Stimulated activated memory B cell treated with anti-CD40 and anti-IgM and Interleukin-4, amounts not matched to agents 10 μg/mL and 1 μg/mL and 100 μg/mL, for 72 hours (primary cell): ENCODE results near the gene NTM.
"Not testable (repeated sequence)": the region's sequence is repeated elsewhere in the genome, so short reads cannot be mapped to it uniquely, and the experiment has no call there.

ENCODE experiments used
- ATAC-seq: fragments of 150-1000 bp; cut with Tn5 transposase; 2 replicates; pipeline ENCODE4 v1.10.0; 2021
- H3K27ac Mint-ChIP-seq: one replicate; pipeline ENCODE4 v1.8.0; 2022; ENCODE audit warnings: mild to moderate bottlenecking, mixed read lengths
- H3K27me3 Mint-ChIP-seq: one replicate; pipeline ENCODE4 v1.8.0; 2022; ENCODE audit warnings: mixed read lengths
- H3K36me3 Mint-ChIP-seq: one replicate; pipeline ENCODE4 v1.8.0; 2022; ENCODE audit warnings: mixed read lengths
- H3K4me1 Mint-ChIP-seq: one replicate; pipeline ENCODE4 v1.8.0; 2022; ENCODE audit warnings: mixed read lengths
- H3K4me3 Mint-ChIP-seq: one replicate; pipeline ENCODE4 v1.8.0; 2022; ENCODE audit warnings: mild to moderate bottlenecking, moderate library complexity, mixed read lengths
- H3K9me3 Mint-ChIP-seq: one replicate; pipeline ENCODE4 v1.8.0; 2022; ENCODE audit warnings: mixed read lengths

NTM gene

DNA sequence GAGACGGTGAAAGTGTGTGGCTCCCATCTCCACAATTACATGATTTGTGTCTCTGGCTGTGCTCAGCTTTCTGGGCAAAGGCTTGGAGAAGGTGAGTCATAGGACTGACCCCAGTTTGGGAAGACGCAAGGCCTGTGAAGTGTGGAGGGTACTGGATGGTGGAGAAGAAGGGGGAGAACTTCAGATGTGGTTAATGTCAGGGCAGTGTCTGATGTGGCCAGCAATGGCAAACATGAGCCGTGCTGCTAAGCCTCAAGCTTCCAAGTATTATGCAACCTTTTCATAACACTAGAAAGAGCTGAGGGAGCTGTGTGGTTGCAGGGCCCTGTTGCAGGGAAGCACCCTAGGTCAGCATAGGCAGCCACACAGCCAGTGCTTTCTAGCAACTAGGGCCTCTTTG lies 110.9 kb downstream of the NTM start:
- ATAC-seq, result no peak
- no peak overlapping the region for H3K4me3 Mint-ChIP-seq
- H3K27ac Mint-ChIP-seq, result no peak overlapping the region
- H3K4me1 Mint-ChIP-seq, result no peaks in the 10 kb centered on the region
- no peaks in the 10 kb centered on the region for H3K27me3 Mint-ChIP-seq
- peaks cover 3% of the 10 kb centered on the region for H3K9me3 Mint-ChIP-seq
- no peaks in the 10 kb centered on the region for H3K36me3 Mint-ChIP-seq

DNA sequence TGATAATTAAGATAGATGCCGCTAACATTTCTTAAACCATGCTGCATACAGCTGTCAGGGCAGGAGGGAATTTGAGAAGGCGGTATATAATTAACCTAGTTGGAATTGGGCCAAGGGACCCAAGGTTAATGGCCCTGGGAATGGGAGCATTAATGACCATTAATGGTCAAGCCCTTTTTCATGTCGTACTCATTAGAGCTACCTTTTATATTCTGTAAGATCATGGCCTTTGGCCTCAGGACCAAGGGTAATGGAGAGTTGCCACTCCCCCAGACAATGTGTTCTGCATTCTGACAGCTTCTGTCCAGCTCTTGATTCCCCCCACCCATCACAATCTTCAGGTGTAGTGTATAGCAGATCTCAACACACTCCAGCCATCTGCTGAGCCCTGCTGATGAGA lies 111.6 kb downstream of the NTM start:
- no peaks in the 10 kb centered on the region for H3K4me1 Mint-ChIP-seq
- H3K9me3 Mint-ChIP-seq, result peaks cover 3% of the 10 kb centered on the region
- no peaks in the 10 kb centered on the region for H3K36me3 Mint-ChIP-seq
- no peak overlapping the region for H3K4me3 Mint-ChIP-seq
- no peak for ATAC-seq
- no peaks in the 10 kb centered on the region for H3K27me3 Mint-ChIP-seq
- no peak overlapping the region for H3K27ac Mint-ChIP-seq

DNA sequence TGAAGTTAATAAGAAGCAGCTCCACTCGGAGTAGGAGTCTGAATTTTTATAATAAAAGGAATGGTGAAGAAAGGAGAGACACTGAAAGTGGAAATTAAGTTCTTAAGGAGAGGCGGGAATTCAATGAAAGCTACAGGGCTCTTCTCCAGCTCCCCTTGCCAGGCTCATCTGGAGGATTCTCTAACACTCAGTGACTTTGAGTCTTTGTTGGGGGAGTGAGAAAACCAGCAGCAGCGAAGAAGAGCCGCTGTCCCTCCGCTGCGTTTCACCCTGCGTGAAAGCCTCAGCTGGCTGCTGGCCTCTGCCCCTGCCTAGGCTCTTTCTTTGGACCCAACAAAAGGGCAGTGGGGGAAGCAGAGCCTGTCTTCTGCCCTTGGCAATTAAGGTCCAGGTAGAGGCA lies 113.0 kb downstream of the NTM start:
- H3K27me3 Mint-ChIP-seq, result no peaks in the 10 kb centered on the region
- no peak for ATAC-seq

DNA sequence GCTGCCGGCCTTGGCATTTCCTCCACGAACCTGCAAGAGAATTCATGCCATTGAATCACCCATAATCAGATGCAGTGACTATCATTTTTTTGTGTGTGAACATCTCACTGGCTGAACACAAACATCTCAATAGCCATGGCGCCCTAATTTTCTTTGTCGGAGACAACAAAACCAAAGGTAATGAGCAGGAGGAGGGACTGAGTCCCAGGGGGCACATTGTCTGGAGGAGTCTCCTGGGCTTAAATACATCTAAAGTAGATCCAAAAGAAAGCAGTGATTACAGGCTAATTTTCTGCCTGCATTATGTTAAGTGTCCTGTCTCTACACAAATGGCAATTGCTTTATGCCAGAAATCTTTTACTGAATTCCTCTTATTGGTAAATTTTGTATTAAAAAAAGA lies 113.5 kb downstream of the NTM start:
- H3K4me1 Mint-ChIP-seq, result no peaks in the 10 kb centered on the region
- H3K36me3 Mint-ChIP-seq, result no peaks in the 10 kb centered on the region
- H3K27me3 Mint-ChIP-seq, result no peaks in the 10 kb centered on the region
- ATAC-seq, result no peak
- no peak overlapping the region for H3K27ac Mint-ChIP-seq
- no peak overlapping the region for H3K4me3 Mint-ChIP-seq
- peaks cover 3% of the 10 kb centered on the region for H3K9me3 Mint-ChIP-seq

More for the DNA sequence above, 113.0 kb downstream of the NTM start:
- H3K9me3 Mint-ChIP-seq, result peaks cover 3% of the 10 kb centered on the region
- no peak overlapping the region for H3K4me3 Mint-ChIP-seq
- no peak overlapping the region for H3K27ac Mint-ChIP-seq
- no peaks in the 10 kb centered on the region for H3K36me3 Mint-ChIP-seq
- no peaks in the 10 kb centered on the region for H3K4me1 Mint-ChIP-seq

DNA sequence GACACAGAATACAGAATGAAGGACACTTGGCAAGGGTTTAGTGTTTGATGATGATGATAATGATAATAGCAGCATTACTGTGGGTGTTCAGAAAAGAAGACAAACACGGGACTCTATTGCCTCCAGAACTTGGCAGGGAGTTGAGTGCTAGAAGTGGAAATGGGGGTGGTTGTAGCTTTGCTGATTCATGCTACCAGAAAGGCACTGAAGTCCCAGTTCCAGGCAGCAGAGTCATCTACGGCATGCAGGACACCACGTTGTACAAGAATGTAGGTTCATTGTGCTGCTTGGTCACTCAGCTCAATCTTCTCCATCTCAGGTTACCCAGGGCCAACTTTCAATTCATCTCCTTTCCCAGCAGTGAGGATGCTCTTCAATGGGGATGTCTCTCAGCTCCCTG lies 115.7 kb downstream of the NTM start:
- Mint-ChIP-seq H3K4me1 (no peaks in the 10 kb centered on the region), H3K27me3 (no peaks in the 10 kb centered on the region), H3K9me3 (peaks cover 3% of the 10 kb centered on the region), H3K36me3 (no peaks in the 10 kb centered on the region), H3K4me3 (no peak overlapping the region), H3K27ac (no peak overlapping the region)
- ATAC-seq, result no peak

DNA sequence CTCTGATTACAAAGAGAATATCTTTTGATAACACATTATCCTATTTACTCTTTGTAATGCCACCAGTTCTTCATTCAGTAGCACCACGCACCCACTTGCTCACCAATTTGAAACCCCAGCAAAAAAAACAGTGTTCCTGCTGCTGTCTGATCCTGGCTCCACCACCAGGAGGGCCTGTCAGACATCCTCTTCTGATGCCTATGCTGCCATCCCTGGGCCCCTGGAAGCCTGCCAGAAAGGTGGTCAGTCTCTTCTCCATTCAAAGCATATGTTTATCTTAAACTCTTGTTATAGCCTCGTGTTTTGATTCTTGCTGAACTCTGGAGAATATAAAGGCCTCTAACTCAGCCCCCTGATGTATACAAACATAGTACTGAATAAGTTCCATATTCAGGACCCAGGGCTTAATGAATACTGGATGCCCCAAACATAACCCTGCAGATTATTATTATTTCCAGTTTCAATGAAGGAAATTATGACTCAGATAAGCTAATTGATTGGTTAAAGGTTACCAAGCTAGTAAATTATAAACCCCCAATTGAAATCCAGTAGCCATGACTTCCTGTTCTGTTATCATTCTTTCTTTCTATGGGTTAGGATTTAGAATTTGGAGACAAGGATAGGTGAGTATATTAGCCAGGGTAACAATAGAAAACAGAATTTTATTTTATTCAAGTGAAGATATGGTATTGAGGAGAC lies 116.7 kb downstream of the NTM start:
- ATAC-seq, result no peak
- Mint-ChIP-seq H3K27ac (no peak overlapping the region), H3K36me3 (no peaks in the 10 kb centered on the region), H3K27me3 (no peaks in the 10 kb centered on the region), H3K9me3 (peaks cover 3% of the 10 kb centered on the region), H3K4me3 (no peak overlapping the region), H3K4me1 (no peaks in the 10 kb centered on the region)

DNA sequence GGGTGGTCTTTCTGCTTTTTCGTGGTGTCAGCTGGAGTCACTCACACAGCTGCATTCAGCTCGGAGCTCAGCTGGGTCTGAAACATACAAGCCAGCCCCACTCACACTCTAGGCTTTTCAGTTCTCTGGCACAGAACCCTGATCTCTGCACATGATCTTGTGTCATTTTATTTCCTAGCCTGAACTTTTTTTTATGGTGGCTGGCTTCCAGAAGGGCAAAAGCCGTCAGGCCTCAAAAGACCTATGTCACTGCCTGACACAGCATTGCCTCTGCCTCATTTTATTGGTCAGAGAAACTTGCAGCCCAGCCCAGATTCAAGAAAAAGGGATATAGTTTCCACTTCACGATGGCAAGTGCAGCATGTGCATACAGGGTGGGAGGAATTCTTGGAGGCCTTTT lies 117.8 kb downstream of the NTM start:
- H3K27ac Mint-ChIP-seq, result no peak overlapping the region
- ATAC-seq, result no peak
- peaks cover 3% of the 10 kb centered on the region for H3K9me3 Mint-ChIP-seq

DNA sequence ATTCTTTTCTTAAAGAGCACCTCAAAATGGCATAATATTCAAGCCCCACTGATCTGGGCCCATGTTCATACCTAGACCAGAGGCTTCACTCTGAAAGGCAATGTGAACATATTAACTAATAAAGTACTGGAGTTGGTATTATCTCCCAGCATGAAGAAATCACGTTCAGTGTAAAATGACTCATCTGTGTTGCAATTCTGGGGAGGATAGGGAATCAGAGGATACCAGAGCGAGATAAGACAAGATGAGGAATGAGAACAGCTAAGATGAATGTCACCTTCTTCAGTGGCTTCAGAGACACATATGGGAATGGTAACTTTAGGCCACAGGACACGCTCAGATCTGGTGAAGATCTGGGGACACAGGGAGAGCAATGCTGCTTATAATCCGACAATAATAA lies 121.1 kb downstream of the NTM start:
- no peaks in the 10 kb centered on the region for H3K27me3 Mint-ChIP-seq
- no peak overlapping the region for H3K27ac Mint-ChIP-seq
- H3K36me3 Mint-ChIP-seq, result no peaks in the 10 kb centered on the region
- H3K4me1 Mint-ChIP-seq, result no peaks in the 10 kb centered on the region
- no peaks in the 10 kb centered on the region for H3K9me3 Mint-ChIP-seq
- no peak overlapping the region for H3K4me3 Mint-ChIP-seq
- no peak for ATAC-seq

More for the DNA sequence above, 117.8 kb downstream of the NTM start:
- Mint-ChIP-seq H3K4me1 (no peaks in the 10 kb centered on the region), H3K36me3 (no peaks in the 10 kb centered on the region), H3K4me3 (no peak overlapping the region), H3K27me3 (no peaks in the 10 kb centered on the region)

DNA sequence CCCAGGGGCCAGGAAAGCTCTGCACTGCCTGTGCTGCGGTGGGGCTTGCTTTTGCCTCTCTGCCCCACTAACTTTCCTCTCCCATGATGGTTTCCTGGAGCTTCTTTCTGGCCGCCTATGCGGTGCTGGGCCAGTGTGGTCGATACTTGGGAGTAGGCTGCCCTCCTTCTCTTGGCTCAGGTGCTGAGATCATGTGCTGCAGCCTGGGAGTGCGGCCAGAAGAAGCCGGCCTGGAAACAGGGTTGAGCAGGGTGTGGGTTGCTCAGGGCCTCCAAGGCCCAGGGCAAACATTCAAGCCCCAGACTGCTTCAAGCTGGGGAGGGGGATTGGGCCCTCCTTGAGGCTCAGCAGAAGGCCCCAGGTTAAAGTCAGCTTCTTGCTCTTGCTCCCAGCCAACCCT lies 125.0 kb downstream of the NTM start:
- no peaks in the 10 kb centered on the region for H3K36me3 Mint-ChIP-seq
- no peaks in the 10 kb centered on the region for H3K9me3 Mint-ChIP-seq
- H3K4me1 Mint-ChIP-seq, result no peaks in the 10 kb centered on the region
- H3K27ac Mint-ChIP-seq, result no peak overlapping the region
- no peak for ATAC-seq
- no peaks in the 10 kb centered on the region for H3K27me3 Mint-ChIP-seq
- no peak overlapping the region for H3K4me3 Mint-ChIP-seq

DNA sequence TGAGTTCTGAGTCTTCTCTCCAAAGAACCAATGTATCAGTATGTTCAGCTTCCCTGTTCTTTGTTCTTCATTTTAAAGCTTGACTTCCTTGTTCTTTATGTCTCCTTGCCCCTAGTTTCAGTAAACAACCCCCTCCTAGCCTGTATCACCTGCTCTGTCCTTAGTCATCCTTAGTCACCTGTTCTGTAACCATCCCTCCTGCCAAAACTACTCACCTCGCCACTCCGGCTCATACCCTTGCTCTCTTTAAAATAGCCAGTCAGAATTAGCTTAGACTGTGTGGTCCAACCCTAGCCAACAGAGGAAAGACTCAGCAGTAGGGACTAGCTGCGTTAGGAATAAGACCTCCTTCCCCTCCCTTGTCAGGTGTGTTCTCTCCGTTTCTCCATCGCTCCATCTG lies 127.3 kb downstream of the NTM start:
- not testable (repeated sequence) for H3K27ac Mint-ChIP-seq, H3K4me1 Mint-ChIP-seq, H3K4me3 Mint-ChIP-seq, ATAC-seq, H3K9me3 Mint-ChIP-seq, H3K27me3 Mint-ChIP-seq, H3K36me3 Mint-ChIP-seq

DNA sequence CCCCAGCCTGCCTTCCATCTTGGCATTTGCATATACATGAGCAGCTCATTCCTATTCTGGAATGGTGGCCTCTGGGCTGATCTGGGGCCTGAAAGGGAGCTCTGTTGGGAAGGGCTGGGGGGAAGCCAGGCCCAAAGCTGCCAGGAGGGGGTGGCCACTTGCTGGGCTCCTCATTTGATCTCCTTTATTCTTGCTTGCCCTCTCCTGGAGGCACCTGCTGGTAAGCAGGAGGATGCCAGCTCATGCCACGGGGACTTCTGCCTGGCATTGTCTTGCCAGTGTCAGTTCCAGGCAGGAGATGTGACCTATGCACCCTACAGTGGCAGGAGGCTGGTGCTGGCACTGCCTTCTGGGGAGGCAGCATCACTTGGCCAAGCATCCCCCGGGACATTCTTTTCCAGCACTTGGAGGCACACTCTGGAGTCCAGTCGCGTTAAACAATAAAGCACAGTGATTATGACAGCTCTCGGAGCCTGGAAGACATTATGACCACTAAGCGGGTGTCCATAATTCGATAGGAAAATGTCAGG lies 128.3 kb downstream of the NTM start:
- no peak overlapping the region for H3K4me3 Mint-ChIP-seq
- H3K27me3 Mint-ChIP-seq, result no peaks in the 10 kb centered on the region
- H3K4me1 Mint-ChIP-seq, result no peaks in the 10 kb centered on the region
- no peak overlapping the region for H3K27ac Mint-ChIP-seq
- H3K9me3 Mint-ChIP-seq, result no peaks in the 10 kb centered on the region
- no peak for ATAC-seq
- H3K36me3 Mint-ChIP-seq, result no peaks in the 10 kb centered on the region

DNA sequence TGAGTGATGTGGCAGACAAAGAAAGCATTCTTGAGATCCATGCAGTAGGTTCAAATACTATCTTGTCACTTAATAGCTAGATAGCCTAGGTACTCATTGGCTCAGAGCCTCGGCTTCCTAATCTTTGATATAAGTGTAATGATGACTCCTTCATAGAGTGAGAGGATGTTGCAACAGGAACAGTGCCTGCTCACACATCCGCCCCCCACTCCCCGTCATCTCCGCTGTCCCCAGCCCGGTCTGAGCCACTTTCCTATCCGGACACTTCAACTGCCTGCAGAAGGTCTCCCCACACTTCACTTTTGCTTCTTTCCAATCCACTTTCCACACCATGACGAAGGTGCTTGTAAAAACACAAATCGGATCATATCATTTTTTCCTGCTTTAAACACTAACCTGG lies 128.8 kb downstream of the NTM start:
- Mint-ChIP-seq H3K27me3 (no peaks in the 10 kb centered on the region), H3K27ac (no peak overlapping the region), H3K4me1 (no peaks in the 10 kb centered on the region), H3K36me3 (no peaks in the 10 kb centered on the region), H3K4me3 (no peak overlapping the region), H3K9me3 (no peaks in the 10 kb centered on the region)
- ATAC-seq, result no peak

DNA sequence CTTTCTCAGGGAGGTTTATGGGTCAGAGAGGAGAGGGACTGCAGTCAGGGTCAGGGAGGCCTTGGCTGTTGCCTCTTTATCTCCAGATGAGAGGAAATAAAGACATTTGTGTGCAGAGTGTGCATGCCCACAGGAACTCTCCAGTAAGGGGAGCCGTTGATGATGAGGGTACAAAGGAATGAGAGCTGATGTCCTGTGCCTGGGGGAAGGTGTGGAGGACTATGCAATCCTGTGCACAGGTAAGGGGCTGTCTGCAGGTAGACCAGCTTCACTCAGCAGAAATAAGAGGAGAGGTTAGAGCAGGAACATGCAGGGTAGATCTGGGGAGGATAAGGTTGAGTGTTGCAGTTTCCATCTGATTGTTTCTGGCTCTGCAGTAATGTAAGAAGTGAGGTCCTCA lies 132.6 kb downstream of the NTM start:
- no peaks in the 10 kb centered on the region for H3K9me3 Mint-ChIP-seq
- H3K36me3 Mint-ChIP-seq, result no peaks in the 10 kb centered on the region
- ATAC-seq, result no peak
- H3K4me3 Mint-ChIP-seq, result no peak overlapping the region
- no peak overlapping the region for H3K27ac Mint-ChIP-seq
- H3K4me1 Mint-ChIP-seq, result no peaks in the 10 kb centered on the region
- H3K27me3 Mint-ChIP-seq, result no peaks in the 10 kb centered on the region

DNA sequence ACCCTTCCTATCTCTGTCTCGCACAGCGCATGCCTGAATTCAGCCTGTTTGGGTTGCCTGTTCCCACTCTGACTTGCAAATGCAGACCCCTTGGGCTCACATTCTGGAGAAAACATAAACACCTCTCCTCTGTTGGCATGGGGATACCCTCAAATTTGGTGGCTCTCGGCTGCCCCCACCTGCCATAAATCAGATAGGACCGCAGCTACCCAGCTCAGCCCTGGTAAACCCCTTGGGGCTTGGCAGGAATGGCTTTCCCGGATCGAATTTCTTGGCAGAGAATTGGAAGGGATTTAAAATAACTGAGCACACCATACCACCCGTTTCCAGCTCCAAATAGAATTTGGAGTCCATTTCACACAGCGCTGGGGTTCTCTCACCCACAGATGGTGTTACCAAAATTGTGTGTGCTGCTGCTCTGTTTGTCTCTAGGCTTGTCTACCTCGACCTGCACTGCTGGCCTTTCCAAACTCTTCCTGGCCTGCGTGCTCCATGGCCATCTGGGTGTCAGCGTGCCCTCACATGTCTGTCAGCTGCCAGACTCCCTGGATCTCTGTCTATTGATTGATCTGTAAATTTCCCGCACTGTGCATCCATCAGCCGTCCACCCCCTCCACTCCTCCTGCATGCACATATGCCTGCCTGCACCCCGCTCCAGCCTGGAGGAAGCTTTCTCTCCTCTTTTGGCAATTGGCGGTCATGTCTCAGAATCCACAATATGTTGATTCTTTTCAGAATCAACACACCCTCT lies 134.0 kb downstream of the NTM start:
- Mint-ChIP-seq H3K4me3 (no peak overlapping the region), H3K27ac (no peak overlapping the region), H3K27me3 (no peaks in the 10 kb centered on the region), H3K36me3 (no peaks in the 10 kb centered on the region), H3K4me1 (no peaks in the 10 kb centered on the region), H3K9me3 (no peaks in the 10 kb centered on the region)
- peak; percentile 39 for ATAC-seq

DNA sequence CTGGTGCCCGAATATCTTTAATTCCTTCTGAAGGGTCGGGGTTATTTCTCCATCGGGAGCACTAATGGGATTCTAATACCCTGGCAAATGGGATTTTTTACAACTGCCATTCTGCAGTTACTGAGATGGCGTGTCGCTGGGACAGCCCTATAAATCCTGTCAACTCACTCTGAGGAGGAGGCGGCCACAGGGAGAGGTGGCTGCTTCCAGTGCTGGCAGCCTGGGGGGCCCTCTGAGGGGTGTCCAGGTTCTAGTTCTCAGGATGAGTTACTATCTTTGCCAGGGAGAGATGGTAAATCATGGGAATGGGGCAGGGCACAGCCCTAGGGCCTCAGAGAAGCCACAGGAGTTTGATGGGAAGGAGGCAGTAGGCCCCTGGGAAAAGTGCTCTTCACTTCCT lies 135.9 kb downstream of the NTM start:
- no peaks in the 10 kb centered on the region for H3K4me1 Mint-ChIP-seq
- no peak overlapping the region for H3K4me3 Mint-ChIP-seq
- no peaks in the 10 kb centered on the region for H3K27me3 Mint-ChIP-seq
- H3K9me3 Mint-ChIP-seq, result no peaks in the 10 kb centered on the region
- no peak overlapping the region for H3K27ac Mint-ChIP-seq
- ATAC-seq, result no peak
- H3K36me3 Mint-ChIP-seq, result no peaks in the 10 kb centered on the region

DNA sequence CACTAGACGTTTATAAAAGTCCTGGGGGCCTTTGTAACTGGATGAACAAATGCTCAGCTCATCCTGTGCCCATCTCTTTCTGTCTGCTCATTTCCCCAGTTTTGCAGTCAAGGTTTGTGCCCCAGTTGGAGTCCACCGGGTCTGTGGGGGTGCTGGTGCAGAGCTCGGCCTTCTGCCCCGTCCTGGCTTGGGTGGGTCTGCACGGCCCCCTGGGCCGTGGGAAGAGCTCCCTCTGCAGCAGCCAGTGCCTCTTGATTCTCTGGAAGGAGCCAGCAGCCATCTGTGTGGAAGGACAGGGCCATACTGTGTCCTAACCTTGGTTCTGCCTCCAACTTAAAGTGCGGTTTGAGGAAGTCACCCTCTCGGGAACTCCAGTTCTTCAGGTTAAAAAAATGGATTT lies 140.2 kb downstream of the NTM start:
- Mint-ChIP-seq H3K4me1 (no peaks in the 10 kb centered on the region), H3K27ac (no peak overlapping the region), H3K4me3 (no peak overlapping the region), H3K9me3 (peaks cover 4% of the 10 kb centered on the region), H3K27me3 (no peaks in the 10 kb centered on the region), H3K36me3 (no peaks in the 10 kb centered on the region)
- ATAC-seq, result no peak
